HG03139 (cell line): ENCODE measurements around the gene PKN3.
"Not testable (repeated sequence)": the region's sequence is repeated elsewhere in the genome, so short reads cannot be mapped to it uniquely, and the experiment has no call there.

ENCODE experiments used
- ATAC-seq: cut with Tn5 transposase; IDR thresholded peaks from one replicate; pipeline ENCODE4 v1.9.1; 2021; ENCODE audit not compliant: unreplicated experiment

The PKN3 gene

GRCh38 chr9:128702445-128702948 is at the start of gene PKN3:
Gene PKN3 (plus strand): TSS chr9:128702503. CDS start chr9:128702916, 413 bp downstream.
- no peak for ATAC-seq

- no peak for ATAC-seq
These were observed 48.4 kb upstream of the PKN3 start for GRCh38 chr9:128653908-128654307.

GRCh38 chr9:128654481-128654880 is 47.8 kb upstream of the PKN3 start:
- no peak for ATAC-seq

GRCh38 chr9:128656416-128657343 is 45.6 kb upstream of the PKN3 start, which contains the start of gene DYNC2I2:
Gene DYNC2I2 (minus strand): TSS chr9:128656847. CDS start chr9:128656726, 121 bp downstream.
- ATAC-seq, result peak; percentile 51

- no peak for ATAC-seq
These were observed 45.0 kb upstream of the PKN3 start for GRCh38 chr9:128657344-128657704.

GRCh38 chr9:128657796-128658195 is 44.5 kb upstream of the PKN3 start:
- no peak for ATAC-seq

GRCh38 chr9:128666481-128666941 is 35.8 kb upstream of the PKN3 start:
- not testable (repeated sequence) for ATAC-seq

GRCh38 chr9:128669786-128670185 is 32.5 kb upstream of the PKN3 start:
- ATAC-seq, result no peak

- ATAC-seq, result no peak
These were observed 26.9 kb upstream of the PKN3 start for GRCh38 chr9:128675382-128675781.

- no peak for ATAC-seq
These were observed 24.5 kb upstream of the PKN3 start for GRCh38 chr9:128677794-128678193.

- no peak for ATAC-seq
These were observed 18.8 kb upstream of the PKN3 start for GRCh38 chr9:128683340-128684064.

GRCh38 chr9:128684065-128684324 is 18.3 kb upstream of the PKN3 start:
- no peak for ATAC-seq

GRCh38 chr9:128684325-128685199 is 17.7 kb upstream of the PKN3 start:
- ATAC-seq, result peak; percentile 37

- no peak for ATAC-seq
These were observed 16.4 kb upstream of the PKN3 start for GRCh38 chr9:128685636-128686489.

GRCh38 chr9:128687453-128687852 is 14.8 kb upstream of the PKN3 start:
- ATAC-seq, result no peak

- peak; percentile 65 for ATAC-seq
These were observed 13.6 kb upstream of the PKN3 start, which contains the start of gene SET for GRCh38 chr9:128688501-128689292. Gene SET (plus strand): TSS chr9:128689222. CDS start chr9:128689583, 361 bp downstream.

- peak; percentile 19 for ATAC-seq
These were observed 13.0 kb upstream of the PKN3 start for GRCh38 chr9:128689293-128689774.

- no peak for ATAC-seq
These were observed 12.3 kb upstream of the PKN3 start for GRCh38 chr9:128689820-128690683.
